ENCODE results near the gene CLIP3. TPM values are rescaled to one million over a fixed set of nuclear protein-coding genes. Genes with fewer than 3 reads are reported as not detected.
"Not testable (repeated sequence)": the region's sequence is repeated elsewhere in the genome, so short reads cannot be mapped to it uniquely, and the experiment has no call there.

Gene CLIP3
- total and polyA plus RNA-seq, 8 donors = 1.2 to 9.1 (median 3.1) TPM

DNA sequence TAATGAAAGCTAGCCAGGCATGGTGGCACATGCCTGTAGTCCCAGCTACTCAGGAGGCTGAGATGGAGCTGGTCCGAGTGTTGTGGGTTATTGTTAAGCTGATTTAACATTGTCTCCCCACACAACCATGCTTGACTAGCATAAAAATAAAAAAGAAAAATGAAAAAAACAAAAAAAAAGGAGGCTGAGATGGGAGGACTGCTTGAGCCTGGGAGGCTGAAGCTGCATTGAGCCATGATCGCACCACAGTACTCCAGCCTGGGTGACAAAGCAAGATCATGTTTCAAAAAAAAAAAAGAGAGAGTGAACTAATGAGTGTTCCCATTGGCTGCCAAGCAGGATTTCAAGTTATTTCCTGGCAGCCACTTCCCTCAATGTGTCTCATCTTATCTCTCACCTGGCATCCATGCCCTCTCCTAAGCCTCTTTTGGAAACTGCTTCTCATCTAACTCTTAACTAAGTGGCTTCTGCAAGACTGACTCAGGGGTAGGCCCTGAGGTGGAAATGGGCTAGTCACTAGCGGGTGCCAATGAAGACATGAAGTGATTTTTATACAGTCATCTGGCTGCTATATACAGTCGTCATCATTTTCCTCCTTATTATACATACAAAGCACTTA is 16.5 kb upstream of the CLIP3 start:
- Histone ChIP-seq H3K4me3 (no peak overlapping the region), H3K9me3 (no peaks in the 10 kb centered on the region), H3K27me3 (no peaks in the 10 kb centered on the region), H3K36me3 (no peaks in the 10 kb centered on the region), H3K27ac (no peak overlapping the region), H3K4me1 (no peaks in the 10 kb centered on the region)
- FAIRE-seq (no peak), DNase-seq (no peak), ATAC-seq (no peak)
- TF ChIP-seq, protein P1, sequence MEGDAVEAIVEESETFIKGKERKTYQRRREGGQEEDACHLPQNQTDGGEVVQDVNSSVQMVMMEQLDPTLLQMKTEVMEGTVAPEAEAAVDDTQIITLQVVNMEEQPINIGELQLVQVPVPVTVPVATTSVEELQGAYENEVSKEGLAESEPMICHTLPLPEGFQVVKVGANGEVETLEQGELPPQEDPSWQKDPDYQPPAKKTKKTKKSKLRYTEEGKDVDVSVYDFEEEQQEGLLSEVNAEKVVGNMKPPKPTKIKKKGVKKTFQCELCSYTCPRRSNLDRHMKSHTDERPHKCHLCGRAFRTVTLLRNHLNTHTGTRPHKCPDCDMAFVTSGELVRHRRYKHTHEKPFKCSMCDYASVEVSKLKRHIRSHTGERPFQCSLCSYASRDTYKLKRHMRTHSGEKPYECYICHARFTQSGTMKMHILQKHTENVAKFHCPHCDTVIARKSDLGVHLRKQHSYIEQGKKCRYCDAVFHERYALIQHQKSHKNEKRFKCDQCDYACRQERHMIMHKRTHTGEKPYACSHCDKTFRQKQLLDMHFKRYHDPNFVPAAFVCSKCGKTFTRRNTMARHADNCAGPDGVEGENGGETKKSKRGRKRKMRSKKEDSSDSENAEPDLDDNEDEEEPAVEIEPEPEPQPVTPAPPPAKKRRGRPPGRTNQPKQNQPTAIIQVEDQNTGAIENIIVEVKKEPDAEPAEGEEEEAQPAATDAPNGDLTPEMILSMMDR (IDR thresholded peaks at IDR 0.05) = no peak
- WGBS, 2 donors = 89 to 91% methylated on average over 4 of the region's 4 CpGs
- intact Hi-C loops (cut with DNase I) = no loop called here

DNA sequence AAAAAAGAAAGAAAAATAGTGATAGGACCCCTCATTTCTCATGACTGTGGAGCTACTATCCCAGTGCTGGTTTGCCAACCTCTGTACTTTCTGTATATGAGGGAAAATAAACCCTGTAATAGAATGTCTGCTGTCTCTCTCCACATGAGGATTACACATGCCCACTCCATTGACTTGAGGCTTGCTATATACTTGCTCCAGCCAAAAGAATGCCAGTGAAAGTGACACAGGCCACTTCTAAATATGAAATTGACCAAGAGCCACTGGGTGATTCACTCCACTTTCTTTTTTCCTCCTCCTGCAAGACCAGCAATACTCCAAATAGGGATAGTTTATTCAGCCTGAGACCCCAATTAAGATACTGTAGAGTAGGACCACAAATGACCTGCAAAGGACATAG is 15.2 kb upstream of the CLIP3 start:
- TF ChIP-seq, protein P1 (IDR thresholded peaks at IDR 0.05) = no peak
- intact Hi-C loops (cut with DNase I) = no loop called here
- no peak for FAIRE-seq
- H3K9me3 ChIP-seq = no peaks in the 10 kb centered on the region
- H3K36me3 ChIP-seq = no peaks in the 10 kb centered on the region
- H3K27ac ChIP-seq = no peak overlapping the region
- H3K4me1 ChIP-seq = no peaks in the 10 kb centered on the region
- no peaks in the 10 kb centered on the region for H3K27me3 ChIP-seq
- H3K4me3 ChIP-seq = no peak overlapping the region
- ATAC-seq = no peak
- DNase-seq = no peak

DNA sequence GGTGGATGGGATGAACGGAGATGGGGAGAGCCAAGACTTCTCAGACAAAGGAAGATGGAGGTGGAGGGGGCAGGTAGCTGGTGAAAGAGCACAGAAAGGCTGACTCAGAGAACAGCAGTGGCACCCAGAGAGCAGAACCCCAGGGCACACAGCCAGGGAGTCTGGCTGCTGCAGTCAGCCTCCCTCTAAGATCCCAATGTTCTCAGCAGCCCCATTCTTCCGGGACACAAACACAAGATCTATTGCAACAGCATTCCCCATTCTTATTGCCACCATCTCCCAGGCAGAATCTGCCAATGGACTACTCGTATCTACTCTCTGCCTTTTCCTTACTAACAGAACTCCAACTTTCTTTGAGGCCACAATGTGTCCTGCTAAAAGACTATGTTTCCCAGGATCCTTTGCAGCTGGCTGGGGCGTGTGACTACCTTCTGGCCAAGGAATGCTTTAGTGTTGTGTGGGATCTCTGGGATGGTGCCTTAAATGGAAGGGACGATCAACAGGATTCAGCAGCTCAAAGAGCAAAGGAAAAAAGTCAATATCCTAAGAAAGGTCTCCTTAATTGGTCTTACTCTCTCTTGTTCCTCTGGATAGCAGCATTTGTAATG is 13.9 kb upstream of the CLIP3 start:
- FAIRE-seq (no peak), ATAC-seq (no peak), DNase-seq (no peak)
- Histone ChIP-seq H3K36me3 (no peaks in the 10 kb centered on the region), H3K4me3 (no peak overlapping the region), H3K4me1 (no peaks in the 10 kb centered on the region), H3K9me3 (no peaks in the 10 kb centered on the region), H3K27me3 (no peaks in the 10 kb centered on the region), H3K27ac (no peak overlapping the region)
- TF ChIP-seq, protein P1 (IDR thresholded peaks at IDR 0.05) = no peak
- intact Hi-C loops (cut with DNase I) = no loop called here
- WGBS, 2 donors = 87 to 98% methylated on average over 5 of the region's 5 CpGs

DNA sequence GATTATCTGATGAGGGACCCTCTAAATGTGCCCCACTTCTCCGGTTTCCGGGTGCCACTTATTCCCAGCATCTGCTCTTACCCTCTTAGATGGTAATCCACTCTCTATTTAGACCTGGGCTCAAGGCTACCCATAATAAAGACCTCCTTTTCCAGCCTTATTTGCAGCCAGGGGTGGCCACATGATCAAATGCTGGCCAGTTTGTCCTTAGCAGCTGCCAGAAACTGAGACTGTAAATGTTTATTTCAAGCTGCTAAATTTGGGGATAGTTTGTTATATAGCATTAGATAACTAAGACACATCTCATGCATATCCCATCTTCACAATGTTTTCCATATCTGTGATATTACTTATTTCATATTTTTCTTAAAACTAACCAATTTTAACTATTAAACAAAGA is 11.3 kb upstream of the CLIP3 start:
- no peaks in the 10 kb centered on the region for H3K4me1 ChIP-seq
- intact Hi-C loops (cut with DNase I) = no loop called here
- no peak for ATAC-seq
- no peak overlapping the region for H3K27ac ChIP-seq
- DNase-seq = no peak
- no peaks in the 10 kb centered on the region for H3K27me3 ChIP-seq
- 92 to 95% methylated on average over 2 of the region's 2 CpGs for WGBS, 2 donors
- TF ChIP-seq, protein P1 (IDR thresholded peaks at IDR 0.05) = no peak
- H3K4me3 ChIP-seq = no peak overlapping the region
- no peaks in the 10 kb centered on the region for H3K9me3 ChIP-seq
- FAIRE-seq = no peak
- no peaks in the 10 kb centered on the region for H3K36me3 ChIP-seq

DNA sequence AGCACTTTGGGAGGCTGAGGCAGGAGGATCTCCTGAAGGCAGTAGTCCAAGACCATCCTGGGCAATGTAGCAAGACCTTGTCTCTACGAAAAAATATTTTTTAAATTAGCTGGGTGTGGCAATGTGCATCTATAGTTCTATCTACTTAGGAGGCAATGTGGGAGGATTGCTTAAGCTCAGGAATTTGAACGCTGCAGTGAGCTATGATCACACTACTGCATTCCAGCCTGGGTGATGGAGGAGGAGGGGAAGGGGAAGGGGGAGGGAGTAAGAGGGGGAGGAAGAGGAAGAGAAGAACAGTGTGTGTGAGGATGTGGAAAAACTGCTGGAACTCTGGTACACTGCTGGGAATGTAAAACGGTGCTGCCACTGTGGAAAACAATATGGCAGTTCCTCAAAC is 9.2 kb upstream of the CLIP3 start:
- Histone ChIP-seq H3K27me3 (no peaks in the 10 kb centered on the region), H3K36me3 (no peaks in the 10 kb centered on the region), H3K4me1 (no peaks in the 10 kb centered on the region), H3K27ac (peak overlapping the region in 1 of 4 donors; percentile 26), H3K4me3 (no peak overlapping the region), H3K9me3 (no peaks in the 10 kb centered on the region)
- TF ChIP-seq, protein P1 (IDR thresholded peaks at IDR 0.05) = no peak
- ATAC-seq (peak; percentile 53 to 75 (median 70)), FAIRE-seq (no peak), DNase-seq (no peak)
- intact Hi-C loops (cut with DNase I) = no loop called here
- 36 to 37% methylated on average over 3 of the region's 3 CpGs for WGBS, 2 donors

DNA sequence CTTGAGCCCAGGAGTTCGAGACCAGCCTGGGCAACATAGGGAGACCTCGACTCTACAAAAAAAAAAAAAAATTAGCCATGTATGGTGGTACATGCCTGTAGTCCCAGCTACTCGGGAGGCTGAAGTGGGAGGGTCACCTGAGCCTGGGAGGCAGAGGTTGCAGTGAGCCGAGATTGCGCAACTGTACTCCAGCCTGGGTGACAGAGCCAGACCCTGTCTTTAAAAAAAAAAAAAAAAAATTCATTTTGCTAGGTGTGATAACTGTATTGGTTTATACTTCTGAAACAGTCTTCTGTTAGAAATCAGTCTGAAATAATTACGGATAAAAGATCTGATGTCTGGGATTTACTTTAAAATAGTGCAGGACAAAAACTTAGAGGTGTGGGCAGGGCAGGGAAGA is 8.4 kb upstream of the CLIP3 start:
- H3K9me3 ChIP-seq; FAIRE-seq; H3K4me1 ChIP-seq; H3K27me3 ChIP-seq; H3K36me3 ChIP-seq; ATAC-seq; H3K4me3 ChIP-seq; H3K27ac ChIP-seq; DNase-seq; intact Hi-C loops (cut with DNase I): not testable (repeated sequence)
- WGBS, 2 donors = 83 to 86% methylated on average over 6 of the region's 6 CpGs
